Astrocyte (in vitro differentiated cells and primary cell): ENCODE data around the gene ZNF207. TPM values are rescaled to one million over a fixed set of nuclear protein-coding genes. Genes with fewer than 3 reads are reported as not detected.

Experiments used
- DNase-seq: peaks from one replicate; pipeline ENCODE4 v3.0.0-alpha.2; 2010; ENCODE audit warnings: low read depth
- FAIRE-seq: peaks from 2 replicates; lab custom pipeline; 2011; peaks lifted over from hg19 to GRCh38; lab: Jason Lieb, UNC
- H2AFZ ChIP-seq: 2 replicates; pipeline ENCODE4 v1.6.0; 2012; ENCODE audit warnings: low read depth, low read length, inconsistent platforms
- H3K27ac ChIP-seq: 2 replicates; pipeline ENCODE4 v1.5.1; 2011; ENCODE audit warnings: low read depth, low read length, inconsistent platforms
- H3K27me3 ChIP-seq: 2 replicates; pipeline ENCODE4 v1.6.0; 2011; ENCODE audit warnings: low read length, inconsistent platforms; ENCODE audit not compliant: insufficient read depth
- H3K36me3 ChIP-seq: 2 replicates; pipeline ENCODE4 v1.5.1; 2011; ENCODE audit warnings: low read length, inconsistent platforms; ENCODE audit not compliant: insufficient read depth
- H3K4me1 ChIP-seq: 2 replicates; pipeline ENCODE4 v1.5.1; 2011; ENCODE audit warnings: low read length, inconsistent platforms; ENCODE audit not compliant: insufficient read depth
- H3K4me2 ChIP-seq: 2 replicates; pipeline ENCODE4 v1.6.0; 2012; ENCODE audit warnings: low read length, inconsistent platforms
- H3K4me3 ChIP-seq: 2 replicates; pipeline ENCODE4 v1.5.1; 2011; ENCODE audit warnings: low read depth, mild to moderate bottlenecking, low read length, inconsistent platforms; ENCODE audit not compliant: insufficient read depth
- H3K79me2 ChIP-seq: 2 replicates; pipeline ENCODE4 v1.6.0; 2012; ENCODE audit warnings: mild to moderate bottlenecking, low read length, inconsistent platforms; ENCODE audit not compliant: insufficient read depth
- H3K9ac ChIP-seq: 2 replicates; pipeline ENCODE4 v1.6.0; 2012; ENCODE audit warnings: mild to moderate bottlenecking, low read length, inconsistent platforms
- H3K9me3 ChIP-seq: 2 replicates; pipeline ENCODE4 v1.5.1; 2012; ENCODE audit warnings: low read depth, mild to moderate bottlenecking, low read length, inconsistent platforms; ENCODE audit not compliant: insufficient read depth
- H4K20me1 ChIP-seq: 2 replicates; pipeline ENCODE4 v1.6.0; 2012; ENCODE audit warnings: low read length, inconsistent platforms; ENCODE audit not compliant: insufficient read depth
- H3K27ac Mint-ChIP-seq: one replicate; pipeline ENCODE4 v1.8.0; 2021; ENCODE audit warnings: mild to moderate bottlenecking, mixed read lengths; ENCODE audit not compliant: unreplicated experiment
- H3K27me3 Mint-ChIP-seq: one replicate; pipeline ENCODE4 v1.8.0; 2021; ENCODE audit warnings: low read depth, mixed read lengths; ENCODE audit not compliant: unreplicated experiment
- H3K36me3 Mint-ChIP-seq: one replicate; pipeline ENCODE4 v1.8.0; 2021; ENCODE audit warnings: low read depth, mixed read lengths; ENCODE audit not compliant: unreplicated experiment
- H3K4me1 Mint-ChIP-seq: one replicate; pipeline ENCODE4 v1.8.0; 2021; ENCODE audit warnings: low read depth, mixed read lengths; ENCODE audit not compliant: unreplicated experiment
- H3K4me3 Mint-ChIP-seq: one replicate; pipeline ENCODE4 v1.8.0; 2021; ENCODE audit warnings: mild to moderate bottlenecking, moderate library complexity, mixed read lengths; ENCODE audit not compliant: unreplicated experiment
- H3K9me3 Mint-ChIP-seq: one replicate; pipeline ENCODE4 v1.8.0; 2021; ENCODE audit warnings: mild to moderate bottlenecking, mixed read lengths; ENCODE audit not compliant: unreplicated experiment
- EZH2 ChIP-seq: IDR thresholded peaks from 2 replicates; pipeline ENCODE4 v1.6.1; 2012; ENCODE audit warnings: mild to moderate bottlenecking, low read length, inconsistent platforms; ENCODE audit not compliant: insufficient read depth
- total RNA-seq: library from RNA; stranded (reverse); gene quantifications from 2 replicates; pipeline ENCODE4 v1.2.1, GENCODE V29; 2021
- TF ChIP-seq, protein P1 (sequence below): IDR thresholded peaks from 2 replicates; pipeline ENCODE4 v1.5.1; 2011; ENCODE audit warnings: low read depth, mild to moderate bottlenecking, inconsistent platforms, low read length, moderate library complexity; ENCODE audit not compliant: insufficient read depth

ZNF207 gene
- total RNA-seq, 1 donor from 2014 or later: 168 TPM

GRCh38 chr17:32303781-32304288 is 46.1 kb upstream of the ZNF207 start:
- FAIRE-seq (no peak), DNase-seq (no peak)
- Histone ChIP-seq H3K27ac (no peak overlapping the region), H3K36me3 (no peaks in the 10 kb centered on the region), H3K27me3 (peaks cover 10% of the 10 kb centered on the region), H3K79me2 (no peaks in the 10 kb centered on the region), H3K4me3 (no peak overlapping the region), H3K9ac (no peak overlapping the region), H4K20me1 (no peaks in the 10 kb centered on the region), H3K9me3 (no peaks in the 10 kb centered on the region), H2AFZ (no peak overlapping the region), H3K4me2 (no peak overlapping the region), H3K4me1 (no peaks in the 10 kb centered on the region)
- TF ChIP-seq EZH2: no peak
- TF ChIP-seq, protein P1, sequence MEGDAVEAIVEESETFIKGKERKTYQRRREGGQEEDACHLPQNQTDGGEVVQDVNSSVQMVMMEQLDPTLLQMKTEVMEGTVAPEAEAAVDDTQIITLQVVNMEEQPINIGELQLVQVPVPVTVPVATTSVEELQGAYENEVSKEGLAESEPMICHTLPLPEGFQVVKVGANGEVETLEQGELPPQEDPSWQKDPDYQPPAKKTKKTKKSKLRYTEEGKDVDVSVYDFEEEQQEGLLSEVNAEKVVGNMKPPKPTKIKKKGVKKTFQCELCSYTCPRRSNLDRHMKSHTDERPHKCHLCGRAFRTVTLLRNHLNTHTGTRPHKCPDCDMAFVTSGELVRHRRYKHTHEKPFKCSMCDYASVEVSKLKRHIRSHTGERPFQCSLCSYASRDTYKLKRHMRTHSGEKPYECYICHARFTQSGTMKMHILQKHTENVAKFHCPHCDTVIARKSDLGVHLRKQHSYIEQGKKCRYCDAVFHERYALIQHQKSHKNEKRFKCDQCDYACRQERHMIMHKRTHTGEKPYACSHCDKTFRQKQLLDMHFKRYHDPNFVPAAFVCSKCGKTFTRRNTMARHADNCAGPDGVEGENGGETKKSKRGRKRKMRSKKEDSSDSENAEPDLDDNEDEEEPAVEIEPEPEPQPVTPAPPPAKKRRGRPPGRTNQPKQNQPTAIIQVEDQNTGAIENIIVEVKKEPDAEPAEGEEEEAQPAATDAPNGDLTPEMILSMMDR: no peak
- H3K27me3 Mint-ChIP-seq: peaks cover 23% of the 10 kb centered on the region
- no peaks in the 10 kb centered on the region for H3K36me3 Mint-ChIP-seq
- no peak overlapping the region for H3K4me3 Mint-ChIP-seq
- H3K27ac Mint-ChIP-seq: no peak overlapping the region
- peaks cover 6% of the 10 kb centered on the region for H3K4me1 Mint-ChIP-seq
- H3K9me3 Mint-ChIP-seq: no peaks in the 10 kb centered on the region

DNA sequence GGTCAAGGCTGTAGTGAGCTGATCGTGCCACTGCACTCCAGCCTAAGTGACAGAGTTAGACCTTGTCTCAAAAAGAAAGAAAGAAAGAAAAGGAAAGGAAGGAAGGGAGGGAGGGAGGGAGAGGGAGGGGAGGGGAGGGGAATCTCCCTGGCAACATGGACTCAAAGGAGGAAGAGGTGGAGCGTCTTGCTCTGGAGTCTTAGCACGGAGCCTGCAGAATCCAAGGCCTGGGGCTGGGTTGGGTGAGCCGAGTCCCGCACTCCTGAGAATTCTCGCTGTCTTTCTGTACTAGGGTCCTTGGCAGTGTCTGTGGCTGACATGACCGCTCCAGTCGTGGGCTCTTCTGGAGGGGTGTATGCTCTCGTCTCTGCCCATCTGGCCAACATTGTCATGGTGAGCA is 44.9 kb upstream of the ZNF207 start:
- Histone ChIP-seq H2AFZ (no peak overlapping the region), H3K4me2 (no peak overlapping the region), H4K20me1 (no peaks in the 10 kb centered on the region), H3K36me3 (no peaks in the 10 kb centered on the region), H3K79me2 (no peaks in the 10 kb centered on the region), H3K9ac (no peak overlapping the region), H3K9me3 (no peaks in the 10 kb centered on the region), H3K27ac (no peak overlapping the region), H3K4me3 (no peak overlapping the region), H3K4me1 (no peaks in the 10 kb centered on the region), H3K27me3 (peaks cover 6% of the 10 kb centered on the region)
- no peak overlapping the region for H3K27ac Mint-ChIP-seq
- H3K27me3 Mint-ChIP-seq: peaks cover 15% of the 10 kb centered on the region
- DNase-seq (no peak), FAIRE-seq (no peak)
- no peaks in the 10 kb centered on the region for H3K9me3 Mint-ChIP-seq
- no peaks in the 10 kb centered on the region for H3K36me3 Mint-ChIP-seq
- peaks cover 6% of the 10 kb centered on the region for H3K4me1 Mint-ChIP-seq
- H3K4me3 Mint-ChIP-seq: no peak overlapping the region
- TF ChIP-seq, protein P1: no peak
- no peak for TF ChIP-seq EZH2

- H3K9ac ChIP-seq: no peak overlapping the region
- H2AFZ ChIP-seq: no peak overlapping the region
- Mint-ChIP-seq H3K36me3 (no peaks in the 10 kb centered on the region), H3K4me3 (no peak overlapping the region), H3K4me1 (peaks cover 12% of the 10 kb centered on the region), H3K27ac (no peak overlapping the region), H3K9me3 (no peaks in the 10 kb centered on the region), H3K27me3 (peaks cover 18% of the 10 kb centered on the region)
- no peaks in the 10 kb centered on the region for H3K36me3 ChIP-seq
- H3K4me2 ChIP-seq: no peak overlapping the region
- no peak overlapping the region for H3K4me3 ChIP-seq
- H3K27me3 ChIP-seq: peaks cover 6% of the 10 kb centered on the region
- H3K79me2 ChIP-seq: no peaks in the 10 kb centered on the region
- H3K4me1 ChIP-seq: no peaks in the 10 kb centered on the region
- H3K9me3 ChIP-seq: no peaks in the 10 kb centered on the region
- TF ChIP-seq, protein P1: no peak
- TF ChIP-seq EZH2: no peak
- FAIRE-seq (no peak), DNase-seq (no peak)
- no peak overlapping the region for H3K27ac ChIP-seq
- H4K20me1 ChIP-seq: no peaks in the 10 kb centered on the region
These were observed 42.3 kb upstream of the ZNF207 start for GRCh38 chr17:32307658-32308057.
